Fibroblast of lung (primary cell): Measurements from ENCODE around the gene PRKCA. TPM values are rescaled to one million over a fixed set of nuclear protein-coding genes. Genes with fewer than 3 reads are reported as not detected.

Experiments used
- DNase-seq, 2 donors: peaks; one replicate each; pipeline versions ENCODE4 v3.0.0 to v3.0.0-alpha.2; 2010; ENCODE audit warnings: low read depth in 2 of 2
- H2AFZ ChIP-seq: 2 replicates; pipeline ENCODE4 v1.5.1; 2012; ENCODE audit warnings: low read length, control low read depth, inconsistent platforms
- H3K27ac ChIP-seq: 2 replicates; pipeline ENCODE4 v1.5.1; 2011; ENCODE audit warnings: low read length, control low read depth; ENCODE audit not compliant: insufficient read depth
- H3K27me3 ChIP-seq: 2 replicates; pipeline ENCODE4 v1.5.1; 2011; ENCODE audit warnings: mild to moderate bottlenecking, low read length; ENCODE audit not compliant: control insufficient read depth, insufficient read depth
- H3K36me3 ChIP-seq: 2 replicates; pipeline ENCODE4 v1.5.1; 2011; ENCODE audit warnings: low read length; ENCODE audit not compliant: control insufficient read depth, insufficient read depth
- H3K4me1 ChIP-seq: 2 replicates; pipeline ENCODE4 v1.5.1; 2011; ENCODE audit warnings: low read length; ENCODE audit not compliant: control insufficient read depth, insufficient read depth; ENCODE audit errors: extremely low read depth
- H3K4me2 ChIP-seq: 2 replicates; pipeline ENCODE4 v1.5.1; 2011; ENCODE audit warnings: low read length, control low read depth; ENCODE audit not compliant: insufficient read depth; ENCODE audit errors: extremely low read depth
- H3K4me3 ChIP-seq, 4 experiments: fragments of 200-600 bp in 1 of 4; sonication (generic) in 1 of 4; replicated peaks in 1 of 4; 2 replicates each; pipeline ENCODE4 v1.5.1; 2011 to 2016; ENCODE audit warnings: low read length in 4 of 4, low read depth in 3 of 4, mild to moderate bottlenecking in 3 of 4, control low read depth in 2 of 4, inconsistent platforms in 1 of 4, mixed read lengths in 1 of 4; ENCODE audit not compliant: insufficient read depth in 1 of 4; ENCODE audit errors: control extremely low read depth in 1 of 4
- H3K79me2 ChIP-seq: 2 replicates; pipeline ENCODE4 v1.5.1; 2012; ENCODE audit warnings: mild to moderate bottlenecking, low read length, inconsistent platforms; ENCODE audit not compliant: control insufficient read depth, insufficient read depth
- H3K9ac ChIP-seq: 2 replicates; pipeline ENCODE4 v1.5.1; 2011; ENCODE audit warnings: mild to moderate bottlenecking, low read length, control low read depth; ENCODE audit not compliant: insufficient read depth
- H3K9me3 ChIP-seq: 2 replicates; pipeline ENCODE4 v1.5.1; 2012; ENCODE audit warnings: low read depth, low read length; ENCODE audit not compliant: control insufficient read depth, insufficient read depth
- H4K20me1 ChIP-seq: 2 replicates; pipeline ENCODE4 v1.5.1; 2011; ENCODE audit warnings: low read length; ENCODE audit not compliant: control insufficient read depth, insufficient read depth; ENCODE audit errors: extremely low read depth
- EZH2 ChIP-seq: IDR thresholded peaks from 2 replicates; pipeline ENCODE4 v1.5.1; 2012; ENCODE audit warnings: low read length, control low read depth, mild to moderate bottlenecking; ENCODE audit errors: missing control alignments
- polyA plus RNA-seq, 2 donors: library from polyadenylated mRNA; depleted of rRNA in 1 of 2; stranded (reverse) in 1 of 2; unstranded in 1 of 2; fragments of >200 nt; gene quantifications; 2 replicates each; pipeline ENCODE4 v1.2.1, GENCODE V29; 2011 to 2012; ENCODE audit warnings: missing spikeins in 1 of 2
- total RNA-seq: library from RNA; depleted of rRNA; stranded (reverse); fragments of >200 nt; gene quantifications from 2 replicates; pipeline ENCODE4 v1.2.1, GENCODE V29; 2014
- TF ChIP-seq, protein P1 (sequence below), 2 donors: IDR thresholded peaks in 1 of 2; conservative IDR thresholded peaks in 1 of 2; 1 replicate in 1 of 2; 2 replicates in 1 of 2; pipeline ENCODE4 v1.5.1; 2011 to 2012; ENCODE audit warnings: low read length in 2 of 2, control low read depth in 1 of 2, inconsistent platforms in 1 of 2, low read depth in 1 of 2, mild to moderate bottlenecking in 1 of 2

Gene PRKCA
- total and polyA plus RNA-seq, 2 donors (not counting 1 experiment from before 2014, with no cell fraction given), result 34.0 to 74.2 TPM

DNA sequence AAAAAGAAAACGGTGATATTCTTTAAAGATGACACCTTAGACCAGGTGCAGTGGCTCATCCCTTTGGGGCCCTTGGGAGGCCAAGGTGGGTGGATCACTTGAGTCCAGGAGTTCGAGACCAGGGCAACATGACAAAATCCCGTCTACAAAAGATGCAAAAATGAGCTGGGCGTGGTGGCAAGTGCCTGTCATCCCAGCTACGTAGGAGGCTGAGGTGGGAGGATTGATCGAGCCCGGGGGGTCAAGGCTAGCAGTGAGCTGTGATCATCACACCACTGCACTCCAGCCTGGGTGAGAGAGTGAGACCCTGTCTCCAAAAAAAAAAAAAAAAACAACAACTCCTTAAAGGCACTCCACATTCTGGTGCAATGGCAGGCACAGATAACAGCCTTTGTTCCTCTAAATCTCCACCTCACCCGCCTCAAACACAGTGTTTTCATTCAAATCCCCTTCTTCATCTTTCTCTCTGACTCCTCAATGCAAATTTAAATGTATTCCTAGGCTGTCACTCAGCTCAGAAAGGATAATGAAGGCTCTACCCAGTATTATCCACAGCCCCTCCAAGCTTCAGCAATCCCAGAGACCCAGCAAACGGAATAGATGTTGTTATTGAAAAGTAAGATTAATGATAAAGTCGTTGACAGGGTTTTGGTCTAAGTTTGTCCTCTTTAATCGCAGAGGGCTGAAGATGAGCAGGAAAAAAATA, 476.3 kb downstream of the PRKCA start:
- no peak overlapping the region for H2AFZ ChIP-seq
- no peak overlapping the region for H3K4me2 ChIP-seq
- H3K9ac ChIP-seq, result no peak overlapping the region
- H3K27ac ChIP-seq, result no peak overlapping the region
- TF ChIP-seq EZH2, result no peak
- TF ChIP-seq, protein P1, sequence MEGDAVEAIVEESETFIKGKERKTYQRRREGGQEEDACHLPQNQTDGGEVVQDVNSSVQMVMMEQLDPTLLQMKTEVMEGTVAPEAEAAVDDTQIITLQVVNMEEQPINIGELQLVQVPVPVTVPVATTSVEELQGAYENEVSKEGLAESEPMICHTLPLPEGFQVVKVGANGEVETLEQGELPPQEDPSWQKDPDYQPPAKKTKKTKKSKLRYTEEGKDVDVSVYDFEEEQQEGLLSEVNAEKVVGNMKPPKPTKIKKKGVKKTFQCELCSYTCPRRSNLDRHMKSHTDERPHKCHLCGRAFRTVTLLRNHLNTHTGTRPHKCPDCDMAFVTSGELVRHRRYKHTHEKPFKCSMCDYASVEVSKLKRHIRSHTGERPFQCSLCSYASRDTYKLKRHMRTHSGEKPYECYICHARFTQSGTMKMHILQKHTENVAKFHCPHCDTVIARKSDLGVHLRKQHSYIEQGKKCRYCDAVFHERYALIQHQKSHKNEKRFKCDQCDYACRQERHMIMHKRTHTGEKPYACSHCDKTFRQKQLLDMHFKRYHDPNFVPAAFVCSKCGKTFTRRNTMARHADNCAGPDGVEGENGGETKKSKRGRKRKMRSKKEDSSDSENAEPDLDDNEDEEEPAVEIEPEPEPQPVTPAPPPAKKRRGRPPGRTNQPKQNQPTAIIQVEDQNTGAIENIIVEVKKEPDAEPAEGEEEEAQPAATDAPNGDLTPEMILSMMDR (conservative IDR thresholded peaks at IDR 0.05 in 1 of 2, IDR thresholded peaks at IDR 0.05 in 1 of 2; ENCODE audit: low read depth in 1 of 2, low read length in 2 of 2), result no peak
- no peaks in the 10 kb centered on the region for H3K9me3 ChIP-seq
- peaks cover 5% of the 10 kb centered on the region for H3K36me3 ChIP-seq
- H3K4me1 ChIP-seq, result no peaks in the 10 kb centered on the region
- no peak for DNase-seq
- no peak overlapping the region for H3K4me3 ChIP-seq
- no peaks in the 10 kb centered on the region for H4K20me1 ChIP-seq
- no peaks in the 10 kb centered on the region for H3K79me2 ChIP-seq
- no peaks in the 10 kb centered on the region for H3K27me3 ChIP-seq

GRCh38 chr17:66779237-66779606, 476.8 kb downstream of the PRKCA start:
- H3K79me2 ChIP-seq, result no peaks in the 10 kb centered on the region
- no peaks in the 10 kb centered on the region for H3K27me3 ChIP-seq
- H3K4me2 ChIP-seq, result no peak overlapping the region
- no peak for DNase-seq
- TF ChIP-seq, protein P1 (conservative IDR thresholded peaks at IDR 0.05 in 1 of 2, IDR thresholded peaks at IDR 0.05 in 1 of 2; ENCODE audit: low read depth in 1 of 2, low read length in 2 of 2), result no peak
- no peak for TF ChIP-seq EZH2
- no peaks in the 10 kb centered on the region for H3K4me1 ChIP-seq
- H3K4me3 ChIP-seq, result no peak overlapping the region
- no peak overlapping the region for H2AFZ ChIP-seq
- peaks cover 5% of the 10 kb centered on the region for H3K36me3 ChIP-seq
- no peaks in the 10 kb centered on the region for H3K9me3 ChIP-seq
- H3K9ac ChIP-seq, result no peak overlapping the region
- no peaks in the 10 kb centered on the region for H4K20me1 ChIP-seq
- H3K27ac ChIP-seq, result no peak overlapping the region

GRCh38 chr17:66781135-66781534, 478.7 kb downstream of the PRKCA start:
- TF ChIP-seq, protein P1 (conservative IDR thresholded peaks at IDR 0.05 in 1 of 2, IDR thresholded peaks at IDR 0.05 in 1 of 2; ENCODE audit: low read depth in 1 of 2, low read length in 2 of 2), result no peak
- no peak for TF ChIP-seq EZH2
- H3K36me3 ChIP-seq, result peaks cover 5% of the 10 kb centered on the region
- H3K4me3 ChIP-seq, result no peak overlapping the region
- H3K4me2 ChIP-seq, result no peak overlapping the region
- no peak overlapping the region for H3K27ac ChIP-seq
- no peak overlapping the region for H2AFZ ChIP-seq
- H3K4me1 ChIP-seq, result no peaks in the 10 kb centered on the region
- H3K79me2 ChIP-seq, result no peaks in the 10 kb centered on the region
- no peaks in the 10 kb centered on the region for H3K9me3 ChIP-seq
- no peak for DNase-seq
- H3K9ac ChIP-seq, result no peak overlapping the region
- H3K27me3 ChIP-seq, result no peaks in the 10 kb centered on the region
- no peaks in the 10 kb centered on the region for H4K20me1 ChIP-seq
